Measurements from ENCODE around the gene CACNA1C. TPM values are rescaled to one million over a fixed set of nuclear protein-coding genes. Genes with fewer than 3 reads are reported as not detected.
"Not testable (repeated sequence)": the region's sequence is repeated elsewhere in the genome, so short reads cannot be mapped to it uniquely, and the experiment has no call there.

CACNA1C gene
- total RNA-seq, 1 experiment from 2014 or later: not detected

GRCh38 chr12:2125651-2126522 is 73.1 kb downstream of the CACNA1C start:
- Histone ChIP-seq H3K9me3 (ENCODE audit: insufficient read depth, low read depth) (no peaks in the 10 kb centered on the region), H3K36me3 (ENCODE audit: low read depth) (no peaks in the 10 kb centered on the region), H3K4me2 (no peak overlapping the region), H3K79me2 (ENCODE audit: low read depth) (no peaks in the 10 kb centered on the region), H3K9me2 (ENCODE audit: insufficient read depth) (no peaks in the 10 kb centered on the region), H3K4me1 (replicated peaks; ENCODE audit: insufficient read depth) (no peaks in the 10 kb centered on the region), H3K27ac (no peak overlapping the region), H2AFZ (no peak overlapping the region), H4K20me1 (ENCODE audit: insufficient read depth) (no peaks in the 10 kb centered on the region), H3F3A (ENCODE audit: insufficient read depth, low read depth) (no peaks in the 10 kb centered on the region), H3K27me3 (ENCODE audit: insufficient read depth, low read depth) (peaks cover 91% of the 10 kb centered on the region), H3K4me3 (no peak overlapping the region)
- CTCF ChIA-PET: no interaction called here
- DNase-seq: no peak
- no TSS peak for BruUV-seq (replicated peaks)
- TF ChIP-seq CTCF (conservative IDR thresholded peaks at IDR 0.05) (no peak), EZH2 (IDR thresholded peaks at IDR 0.05; ENCODE audit: low read depth) (no peak)
- intact Hi-C loops (cut with micrococcal nuclease; ENCODE audit: unreplicated experiment): no loop called here
- POLR2A ChIA-PET (ENCODE audit: unreplicated experiment): no interaction called here

- no peaks in the 10 kb centered on the region for H3K9me2 ChIP-seq (ENCODE audit: insufficient read depth)
- H3K79me2 ChIP-seq (ENCODE audit: low read depth): no peaks in the 10 kb centered on the region
- no peaks in the 10 kb centered on the region for H3F3A ChIP-seq (ENCODE audit: insufficient read depth, low read depth)
- no peak overlapping the region for H3K4me2 ChIP-seq
- peaks cover 82% of the 10 kb centered on the region for H3K27me3 ChIP-seq (ENCODE audit: insufficient read depth, low read depth)
- no peaks in the 10 kb centered on the region for H3K4me1 ChIP-seq (replicated peaks; ENCODE audit: insufficient read depth)
- no peak for DNase-seq
- H3K9me3 ChIP-seq (ENCODE audit: insufficient read depth, low read depth): no peaks in the 10 kb centered on the region
- no peaks in the 10 kb centered on the region for H4K20me1 ChIP-seq (ENCODE audit: insufficient read depth)
- H3K27ac ChIP-seq: no peak overlapping the region
- CTCF ChIA-PET: no interaction called here
- no peaks in the 10 kb centered on the region for H3K36me3 ChIP-seq (ENCODE audit: low read depth)
- H3K4me3 ChIP-seq: no peak overlapping the region
- no peak for TF ChIP-seq CTCF (conservative IDR thresholded peaks at IDR 0.05)
- TF ChIP-seq EZH2 (IDR thresholded peaks at IDR 0.05; ENCODE audit: low read depth): no peak
- no peak overlapping the region for H2AFZ ChIP-seq
- POLR2A ChIA-PET (ENCODE audit: unreplicated experiment): no interaction called here
- BruUV-seq (replicated peaks): no TSS peak
- intact Hi-C loops (cut with micrococcal nuclease; ENCODE audit: unreplicated experiment): no loop called here
Measured at GRCh38 chr12:2126676-2127406, 74.1 kb downstream of the CACNA1C start.

GRCh38 chr12:2129076-2129475 is 76.3 kb downstream of the CACNA1C start:
- POLR2A ChIA-PET (ENCODE audit: unreplicated experiment): no interaction called here
- no peak overlapping the region for H3K4me3 ChIP-seq
- no peak for DNase-seq
- H3K27me3 ChIP-seq (ENCODE audit: insufficient read depth, low read depth): peaks cover 59% of the 10 kb centered on the region
- H3K79me2 ChIP-seq (ENCODE audit: low read depth): no peaks in the 10 kb centered on the region
- intact Hi-C loops (cut with micrococcal nuclease; ENCODE audit: unreplicated experiment): no loop called here
- H3K36me3 ChIP-seq (ENCODE audit: low read depth): no peaks in the 10 kb centered on the region
- no peaks in the 10 kb centered on the region for H3K4me1 ChIP-seq (replicated peaks; ENCODE audit: insufficient read depth)
- CTCF ChIA-PET: no interaction called here
- no peak for TF ChIP-seq EZH2 (IDR thresholded peaks at IDR 0.05; ENCODE audit: low read depth)
- TF ChIP-seq CTCF (conservative IDR thresholded peaks at IDR 0.05): no peak
- no peaks in the 10 kb centered on the region for H3K9me3 ChIP-seq (ENCODE audit: insufficient read depth, low read depth)
- H4K20me1 ChIP-seq (ENCODE audit: insufficient read depth): no peaks in the 10 kb centered on the region
- no peaks in the 10 kb centered on the region for H3K9me2 ChIP-seq (ENCODE audit: insufficient read depth)
- no peak overlapping the region for H3K4me2 ChIP-seq
- no peak overlapping the region for H2AFZ ChIP-seq
- no peak overlapping the region for H3K27ac ChIP-seq
- no peaks in the 10 kb centered on the region for H3F3A ChIP-seq (ENCODE audit: insufficient read depth, low read depth)
- BruUV-seq (replicated peaks): no TSS peak

DNA sequence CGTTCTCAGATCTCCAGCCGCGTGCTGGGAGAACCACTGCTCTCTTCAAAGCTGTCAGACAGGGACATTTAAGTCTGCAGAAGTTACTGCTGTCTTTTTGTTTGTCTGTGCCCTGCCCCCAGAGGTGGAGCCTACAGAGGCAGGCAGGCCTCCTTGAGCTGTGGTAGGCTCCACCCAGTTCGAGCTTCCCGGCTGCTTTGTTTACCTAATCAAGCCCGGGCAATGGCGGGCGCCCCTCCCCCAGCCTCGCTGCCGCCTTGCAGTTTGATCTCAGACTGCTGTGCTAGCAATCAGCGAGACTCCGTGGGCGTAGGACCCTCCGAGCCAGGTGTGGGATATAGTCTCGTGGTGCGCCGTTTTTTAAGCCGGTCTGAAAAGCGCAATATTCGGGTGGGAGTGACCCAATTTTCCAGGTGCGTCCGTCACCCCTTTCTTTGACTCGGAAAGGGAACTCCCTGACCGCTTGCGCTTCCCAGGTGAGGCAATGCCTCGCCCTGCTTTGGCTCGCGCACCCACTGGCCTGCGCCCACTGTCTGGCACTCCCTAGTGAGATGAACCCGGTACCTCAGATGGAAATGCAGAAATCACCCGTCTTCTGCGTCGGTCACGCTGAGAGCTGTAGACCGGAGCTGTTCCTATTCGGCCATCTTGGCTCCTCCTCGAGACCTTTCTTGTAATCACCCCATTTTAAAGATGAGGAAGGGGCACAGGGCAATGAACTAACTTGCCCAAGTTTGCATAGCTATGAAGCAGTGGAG is 83.1 kb downstream of the CACNA1C start:
- H3K9me2 ChIP-seq (ENCODE audit: insufficient read depth); intact Hi-C loops (cut with micrococcal nuclease; ENCODE audit: unreplicated experiment); POLR2A ChIA-PET (ENCODE audit: unreplicated experiment); H3K4me3 ChIP-seq; H3K36me3 ChIP-seq (ENCODE audit: low read depth); H3K9me3 ChIP-seq (ENCODE audit: insufficient read depth, low read depth); DNase-seq; CTCF ChIA-PET; H3K27ac ChIP-seq; H3K4me1 ChIP-seq (replicated peaks; ENCODE audit: insufficient read depth); H3K79me2 ChIP-seq (ENCODE audit: low read depth); H4K20me1 ChIP-seq (ENCODE audit: insufficient read depth); H3F3A ChIP-seq (ENCODE audit: insufficient read depth, low read depth); BruUV-seq (replicated peaks); H3K4me2 ChIP-seq; H2AFZ ChIP-seq: not testable (repeated sequence)
- peaks cover 47% of the 10 kb centered on the region for H3K27me3 ChIP-seq (ENCODE audit: insufficient read depth, low read depth)

Data from PC-9 (cell line).